Measurements from ENCODE around the gene SMIM8.
"Not testable (repeated sequence)": the region's sequence is repeated elsewhere in the genome, so short reads cannot be mapped to it uniquely, and the experiment has no call there.

SMIM8 gene

GRCh38 chr6:87312860-87313259, 9.5 kb upstream of the SMIM8 start:
- Histone ChIP-seq H2AFZ (ENCODE audit: low read depth, low read length) (no peak overlapping the region), H3K79me2 (ENCODE audit: insufficient read depth, low read length) (no peaks in the 10 kb centered on the region), H3K9ac (ENCODE audit: low read depth, low read length) (no peak overlapping the region), H3K4me1 (ENCODE audit: insufficient read depth, low read length) (no peaks in the 10 kb centered on the region), H3K27ac (ENCODE audit: low read length) (no peak overlapping the region), H3K27me3 (ENCODE audit: insufficient read depth, low read length, poor library complexity) (peaks cover 7% of the 10 kb centered on the region), H4K20me1 (ENCODE audit: insufficient read depth, low read length) (no peaks in the 10 kb centered on the region), H3K4me2 (ENCODE audit: insufficient read depth, low read length) (no peak overlapping the region), H3K9me3 (ENCODE audit: insufficient read depth, low read length, severe bottlenecking) (no peaks in the 10 kb centered on the region), H3K36me3 (ENCODE audit: insufficient read depth, low read length) (no peaks in the 10 kb centered on the region), H3K4me3 (ENCODE audit: low read depth in 1 of 2, low read length in 2 of 2) (no peak overlapping the region)
- ATAC-seq (ENCODE audit: insufficient read depth, low read depth), result no peak
- no peak for DNase-seq
- TF ChIP-seq EZH2 (IDR thresholded peaks at IDR 0.05; ENCODE audit: borderline replicate concordance, low read depth, low read length, severe bottlenecking), result no peak
- no peak for TF ChIP-seq CTCF (IDR thresholded peaks at IDR 0.05; ENCODE audit: borderline replicate concordance, extremely low read depth, low read length, poor library complexity, severe bottlenecking)

GRCh38 chr6:87315071-87315470, 7.3 kb upstream of the SMIM8 start:
- Histone ChIP-seq H3K9ac (ENCODE audit: low read depth, low read length) (no peak overlapping the region), H3K79me2 (ENCODE audit: insufficient read depth, low read length) (no peaks in the 10 kb centered on the region), H3K9me3 (ENCODE audit: insufficient read depth, low read length, severe bottlenecking) (no peaks in the 10 kb centered on the region), H3K4me1 (ENCODE audit: insufficient read depth, low read length) (no peaks in the 10 kb centered on the region), H2AFZ (ENCODE audit: low read depth, low read length) (no peak overlapping the region), H3K4me3 (ENCODE audit: low read depth in 1 of 2, low read length in 2 of 2) (no peak overlapping the region), H3K4me2 (ENCODE audit: insufficient read depth, low read length) (no peak overlapping the region), H3K36me3 (ENCODE audit: insufficient read depth, low read length) (no peaks in the 10 kb centered on the region), H3K27ac (ENCODE audit: low read length) (no peak overlapping the region), H3K27me3 (ENCODE audit: insufficient read depth, low read length, poor library complexity) (peaks cover 7% of the 10 kb centered on the region), H4K20me1 (ENCODE audit: insufficient read depth, low read length) (no peaks in the 10 kb centered on the region)
- DNase-seq, result no peak
- ATAC-seq (ENCODE audit: insufficient read depth, low read depth), result no peak
- TF ChIP-seq CTCF (IDR thresholded peaks at IDR 0.05; ENCODE audit: borderline replicate concordance, extremely low read depth, low read length, poor library complexity, severe bottlenecking) (no peak), EZH2 (IDR thresholded peaks at IDR 0.05; ENCODE audit: borderline replicate concordance, low read depth, low read length, severe bottlenecking) (no peak)

- DNase-seq (no peak), ATAC-seq (ENCODE audit: insufficient read depth, low read depth) (no peak)
- no peak for TF ChIP-seq EZH2 (IDR thresholded peaks at IDR 0.05; ENCODE audit: borderline replicate concordance, low read depth, low read length, severe bottlenecking)
- no peak for TF ChIP-seq CTCF (IDR thresholded peaks at IDR 0.05; ENCODE audit: borderline replicate concordance, extremely low read depth, low read length, poor library complexity, severe bottlenecking)
- no peaks in the 10 kb centered on the region for H3K9me3 ChIP-seq (ENCODE audit: insufficient read depth, low read length, severe bottlenecking)
- H3K4me1 ChIP-seq (ENCODE audit: insufficient read depth, low read length), result peaks cover 16% of the 10 kb centered on the region
- no peak overlapping the region for H3K4me2 ChIP-seq (ENCODE audit: insufficient read depth, low read length)
- no peaks in the 10 kb centered on the region for H4K20me1 ChIP-seq (ENCODE audit: insufficient read depth, low read length)
- no peak overlapping the region for H3K4me3 ChIP-seq (ENCODE audit: low read depth in 1 of 2, low read length in 2 of 2)
- H3K27me3 ChIP-seq (ENCODE audit: insufficient read depth, low read length, poor library complexity), result no peaks in the 10 kb centered on the region
- no peak overlapping the region for H3K9ac ChIP-seq (ENCODE audit: low read depth, low read length)
- H3K27ac ChIP-seq (ENCODE audit: low read length), result no peak overlapping the region
- H3K79me2 ChIP-seq (ENCODE audit: insufficient read depth, low read length), result peaks cover 7% of the 10 kb centered on the region
- H3K36me3 ChIP-seq (ENCODE audit: insufficient read depth, low read length), result no peaks in the 10 kb centered on the region
- H2AFZ ChIP-seq (ENCODE audit: low read depth, low read length), result no peak overlapping the region
These were observed 3.0 kb upstream of the SMIM8 start for GRCh38 chr6:87319271-87319987.

GRCh38 chr6:87323880-87324279, 1.5 kb downstream of the SMIM8 start:
- not testable (repeated sequence) for H4K20me1 ChIP-seq (ENCODE audit: insufficient read depth, low read length); H3K27ac ChIP-seq (ENCODE audit: low read length); H2AFZ ChIP-seq (ENCODE audit: low read depth, low read length); H3K4me3 ChIP-seq (ENCODE audit: low read depth in 1 of 2, low read length in 2 of 2); ATAC-seq (ENCODE audit: insufficient read depth, low read depth); H3K4me2 ChIP-seq (ENCODE audit: insufficient read depth, low read length); H3K9ac ChIP-seq (ENCODE audit: low read depth, low read length); DNase-seq; H3K36me3 ChIP-seq (ENCODE audit: insufficient read depth, low read length); H3K27me3 ChIP-seq (ENCODE audit: insufficient read depth, low read length, poor library complexity); H3K9me3 ChIP-seq (ENCODE audit: insufficient read depth, low read length, severe bottlenecking); H3K79me2 ChIP-seq (ENCODE audit: insufficient read depth, low read length)
- H3K4me1 ChIP-seq (ENCODE audit: insufficient read depth, low read length), result peaks cover 16% of the 10 kb centered on the region
